ENCODE results near the gene DEAF1.

Gene DEAF1

GRCh38 chr11:611001-611996 lies 83.7 kb downstream of the DEAF1 start:
- DNase-seq: no peak

GRCh38 chr11:610146-610801 lies 84.7 kb downstream of the DEAF1 start:
- DNase-seq: no peak

GRCh38 chr11:609341-609811 lies 85.6 kb downstream of the DEAF1 start:
- DNase-seq: no peak

GRCh38 chr11:608791-609251 lies 86.2 kb downstream of the DEAF1 start:
- no peak for DNase-seq

GRCh38 chr11:607971-608659 lies 86.9 kb downstream of the DEAF1 start:
- DNase-seq: no peak

GRCh38 chr11:607020-607780 lies 87.8 kb downstream of the DEAF1 start:
- no peak for DNase-seq

GRCh38 chr11:606245-606644 lies 88.8 kb downstream of the DEAF1 start:
- no peak for DNase-seq

- no peak for DNase-seq
Measured at GRCh38 chr11:605286-606129, 89.5 kb downstream of the DEAF1 start.

- DNase-seq: no peak
Measured at GRCh38 chr11:603154-603553, 91.9 kb downstream of the DEAF1 start.

GRCh38 chr11:601573-602245 lies 93.3 kb downstream of the DEAF1 start:
- DNase-seq: no peak

- DNase-seq: no peak
Measured at GRCh38 chr11:598005-598680, 96.9 kb downstream of the DEAF1 start.

GRCh38 chr11:597166-597725 lies 97.8 kb downstream of the DEAF1 start:
- no peak for DNase-seq

GRCh38 chr11:596374-596773 lies 98.6 kb downstream of the DEAF1 start:
- DNase-seq: no peak

GRCh38 chr11:595400-595799 lies 99.6 kb downstream of the DEAF1 start:
- no peak for DNase-seq
